ENCODE data around the gene TMEM254. TPM values are rescaled to one million over a fixed set of nuclear protein-coding genes. Genes with fewer than 3 reads are reported as not detected.

TMEM254 gene
- total and polyA plus RNA-seq, 12 donors: 5.5 to 10.7 (median 7.7) TPM

DNA sequence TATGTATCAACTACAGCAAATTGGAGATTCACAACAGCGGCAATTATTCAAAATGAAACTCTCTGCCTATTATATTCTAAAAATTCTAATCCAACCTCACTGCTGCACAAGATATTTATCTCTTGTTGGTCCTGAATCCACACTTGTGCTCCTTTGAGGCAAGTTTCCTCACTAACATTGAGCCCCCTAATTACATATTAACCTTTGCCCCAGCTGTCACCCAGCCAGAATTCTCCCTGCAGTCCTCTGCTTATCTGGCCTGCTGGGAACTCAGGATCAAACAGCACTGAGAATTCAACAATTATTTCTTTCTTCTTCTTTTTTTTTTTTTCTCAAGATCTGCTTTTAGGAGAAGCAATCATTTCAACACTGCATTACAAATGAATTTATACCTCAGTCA lies 32.5 kb downstream of the TMEM254 start:
- H3K27me3 ChIP-seq: no peaks in the 10 kb centered on the region
- intact Hi-C loops (cut with DNase I): no loop called here
- 88 to 89% methylated on average over 1 of the region's 1 CpG for WGBS, 2 donors

DNA sequence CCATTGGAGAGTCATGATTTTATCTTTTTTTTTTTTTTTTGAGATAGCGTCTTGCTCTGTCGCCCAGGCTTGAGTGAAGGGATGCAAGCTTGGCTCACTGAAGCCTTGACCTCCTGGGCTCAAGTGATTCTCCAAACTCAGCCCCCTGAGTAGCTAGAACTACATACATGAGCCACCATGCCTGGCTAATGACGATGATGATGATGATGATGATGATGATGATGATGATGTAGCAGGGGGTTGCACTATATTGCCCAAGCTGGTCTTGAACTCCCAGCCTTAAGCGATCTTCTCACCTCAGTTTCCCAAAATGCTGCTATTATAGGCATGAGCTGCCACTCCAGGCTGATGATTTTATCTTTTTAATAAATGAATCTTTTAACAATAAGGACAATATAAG lies 40.2 kb downstream of the TMEM254 start:
- TF ChIP-seq, protein P1, sequence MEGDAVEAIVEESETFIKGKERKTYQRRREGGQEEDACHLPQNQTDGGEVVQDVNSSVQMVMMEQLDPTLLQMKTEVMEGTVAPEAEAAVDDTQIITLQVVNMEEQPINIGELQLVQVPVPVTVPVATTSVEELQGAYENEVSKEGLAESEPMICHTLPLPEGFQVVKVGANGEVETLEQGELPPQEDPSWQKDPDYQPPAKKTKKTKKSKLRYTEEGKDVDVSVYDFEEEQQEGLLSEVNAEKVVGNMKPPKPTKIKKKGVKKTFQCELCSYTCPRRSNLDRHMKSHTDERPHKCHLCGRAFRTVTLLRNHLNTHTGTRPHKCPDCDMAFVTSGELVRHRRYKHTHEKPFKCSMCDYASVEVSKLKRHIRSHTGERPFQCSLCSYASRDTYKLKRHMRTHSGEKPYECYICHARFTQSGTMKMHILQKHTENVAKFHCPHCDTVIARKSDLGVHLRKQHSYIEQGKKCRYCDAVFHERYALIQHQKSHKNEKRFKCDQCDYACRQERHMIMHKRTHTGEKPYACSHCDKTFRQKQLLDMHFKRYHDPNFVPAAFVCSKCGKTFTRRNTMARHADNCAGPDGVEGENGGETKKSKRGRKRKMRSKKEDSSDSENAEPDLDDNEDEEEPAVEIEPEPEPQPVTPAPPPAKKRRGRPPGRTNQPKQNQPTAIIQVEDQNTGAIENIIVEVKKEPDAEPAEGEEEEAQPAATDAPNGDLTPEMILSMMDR (IDR thresholded peaks at IDR 0.05): no peak
- 71 to 81% methylated on average over 4 of the region's 4 CpGs for WGBS, 2 donors
- H3K27me3 ChIP-seq: no peaks in the 10 kb centered on the region
- intact Hi-C loops (cut with DNase I): no loop called here
- H3K4me3 ChIP-seq: no peak overlapping the region
- no peaks in the 10 kb centered on the region for H3K4me1 ChIP-seq
- H3K27ac ChIP-seq: no peak overlapping the region
- no peaks in the 10 kb centered on the region for H3K36me3 ChIP-seq
- DNase-seq (no peak), ATAC-seq (no peak)
- H3K9me3 ChIP-seq: peaks cover 0 to 7% (median 0%) of the 10 kb centered on the region in 11 donors

More for the DNA sequence above, 32.5 kb downstream of the TMEM254 start:
- Histone ChIP-seq H3K4me1 (peaks cover 5 to 24% (median 12%) of the 10 kb centered on the region in 9 donors), H3K4me3 (peak overlapping the region in 1 of 10 donors; percentile 29), H3K36me3 (no peaks in the 10 kb centered on the region), H3K27ac (peak overlapping the region; percentile 29 to 89 (median 76)), H3K9me3 (peaks cover 0 to 24% (median 17%) of the 10 kb centered on the region in 11 donors)
- ATAC-seq (peak in 1 of 8 donors; percentile 43), DNase-seq (no peak)
- TF ChIP-seq, protein P1 (IDR thresholded peaks at IDR 0.05): no peak

DNA sequence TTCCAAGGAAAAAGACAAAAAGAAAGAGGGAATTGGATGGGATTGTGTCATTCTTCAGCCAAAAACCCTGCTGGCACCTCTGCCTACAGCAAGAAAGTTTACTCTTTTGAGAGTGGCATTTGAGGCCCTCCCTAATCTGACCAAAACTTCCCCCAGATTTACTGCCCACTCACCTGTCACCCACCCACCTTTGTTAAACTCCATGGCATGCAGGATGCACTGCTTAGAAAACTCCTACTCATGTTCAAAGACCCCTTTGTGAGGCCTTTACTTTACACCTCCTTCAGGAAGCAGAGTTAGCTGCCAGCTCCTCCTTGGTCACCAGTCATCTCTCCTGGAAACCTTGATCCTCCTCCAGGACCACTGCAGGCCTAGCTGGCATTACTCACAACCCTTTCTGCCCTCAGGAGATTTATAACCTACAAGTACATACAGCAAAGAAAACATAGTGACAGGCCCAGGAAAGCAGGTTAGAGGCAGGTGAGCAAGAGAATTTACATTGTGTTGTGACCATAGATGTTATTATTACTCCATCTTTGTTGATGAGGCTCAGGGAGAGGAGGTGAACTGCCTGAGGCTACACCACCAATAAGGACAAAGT lies 43.7 kb downstream of the TMEM254 start:
- DNase-seq: no peak
- intact Hi-C loops (cut with DNase I): no loop called here
- TF ChIP-seq, protein P1 (IDR thresholded peaks at IDR 0.05): no peak
- Histone ChIP-seq H3K27ac (no peak overlapping the region), H3K27me3 (no peaks in the 10 kb centered on the region), H3K4me1 (peaks cover 0 to 7% (median 0%) of the 10 kb centered on the region in 9 donors), H3K4me3 (no peak overlapping the region), H3K9me3 (peaks cover 0 to 7% (median 0%) of the 10 kb centered on the region in 11 donors), H3K36me3 (no peaks in the 10 kb centered on the region)
- no peak for ATAC-seq

DNA sequence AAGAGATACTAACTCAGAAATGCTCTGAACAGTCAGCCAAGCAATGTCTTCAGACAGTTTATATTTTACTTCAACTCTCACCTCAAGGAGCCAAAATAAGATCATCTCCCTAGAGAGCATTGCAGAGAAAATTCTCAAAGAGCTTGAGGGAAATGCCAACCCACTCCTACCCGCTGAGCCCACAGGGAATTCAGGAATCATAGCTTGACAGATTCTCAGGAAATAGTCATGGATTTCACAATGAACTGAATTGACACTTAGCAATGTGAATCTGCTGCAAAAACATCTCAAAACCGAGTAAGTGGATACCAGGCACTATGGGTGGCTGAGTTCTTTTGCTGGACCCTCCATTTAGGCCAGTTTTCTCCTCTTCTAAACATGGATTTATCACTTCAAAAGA lies 44.3 kb downstream of the TMEM254 start:
- ATAC-seq: no peak
- intact Hi-C loops (cut with DNase I): no loop called here

More for the DNA sequence above, 44.3 kb downstream of the TMEM254 start:
- Histone ChIP-seq H3K36me3 (no peaks in the 10 kb centered on the region), H3K27me3 (no peaks in the 10 kb centered on the region), H3K9me3 (peaks cover 0 to 7% (median 0%) of the 10 kb centered on the region in 11 donors), H3K4me1 (peaks cover 0 to 7% (median 0%) of the 10 kb centered on the region in 9 donors), H3K27ac (no peak overlapping the region), H3K4me3 (no peak overlapping the region)
- DNase-seq: no peak
- TF ChIP-seq, protein P1 (IDR thresholded peaks at IDR 0.05): no peak
- 61 to 65% methylated on average over 2 of the region's 2 CpGs for WGBS, 2 donors
